GM10248 (cell line): ENCODE data around the gene PIP5K1C.
"Not testable (repeated sequence)": the region's sequence is repeated elsewhere in the genome, so short reads cannot be mapped to it uniquely, and the experiment has no call there.

Experiments used
- CTCF ChIA-PET: fragments of 300-600 bp; sonication (Branson Sonifier 250); formaldehyde crosslinking; extraction: SDS; loops from one replicate; lab custom pipeline; 2021; ENCODE audit warnings: antibody characterized with exemption; lab: Yijun Ruan, JAX
- POLR2A ChIA-PET: fragments of 350-650 bp; sonication (Branson Sonifier 250); formaldehyde crosslinking; extraction: SDS; loops from one replicate; lab custom pipeline; 2020; ENCODE audit warnings: antibody characterized with exemption; lab: Yijun Ruan, JAX
- DNase-seq: peaks from one replicate; pipeline ENCODE4 v3.0.0; 2012; ENCODE audit errors: extremely low spot score
- CTCF ChIP-seq: IDR thresholded peaks from 2 replicates; pipeline ENCODE4 v1.5.1; 2012; ENCODE audit warnings: mild to moderate bottlenecking, low read depth; ENCODE audit errors: extremely low read depth, missing control alignments, control extremely low read depth

PIP5K1C gene

GRCh38 chr19:3669947-3670795 lies 30.1 kb downstream of the PIP5K1C start:
- ChIA-PET POLR2A (no interaction called here), CTCF (interaction anchor here (1.3 to 11.2 kb wide), 2 partner anchors 8 to 33 kb away, joined by 3 to 148 read pairs; partner anchors contain the start of genes PIP5K1C and TJP3)
- DNase-seq = no peak
- TF ChIP-seq CTCF = no peak

- ChIA-PET CTCF (interaction anchor here (1.5 to 11.2 kb wide), 2 partner anchors 34 to 125 kb away, joined by 3 to 148 read pairs; partner anchors contain the start of genes PIP5K1C and TJP3), POLR2A (no interaction called here)
- no peak for DNase-seq
- TF ChIP-seq CTCF = no peak
These were observed 31.0 kb downstream of the PIP5K1C start for GRCh38 chr19:3669082-3669946.

- TF ChIP-seq CTCF = no peak
- ChIA-PET CTCF (interaction anchor here (0.9 to 11.2 kb wide), 6 partner anchors 11 to 124 kb away, joined by 3 to 148 read pairs (median 4); partner anchors contain the start of genes PIP5K1C and TJP3), POLR2A (no interaction called here)
- DNase-seq = no peak
These were observed 31.8 kb downstream of the PIP5K1C start for GRCh38 chr19:3668331-3669081.

- ChIA-PET POLR2A (no interaction called here), CTCF (interaction anchor here (0.9 to 11.2 kb wide), 6 partner anchors 11 to 123 kb away, joined by 3 to 148 read pairs (median 4); partner anchors contain the start of genes PIP5K1C and TJP3)
- DNase-seq = no peak
- TF ChIP-seq CTCF = no peak
These were observed 32.5 kb downstream of the PIP5K1C start for GRCh38 chr19:3667766-3668165.

- DNase-seq = no peak
- TF ChIP-seq CTCF = no peak
- CTCF ChIA-PET = interaction anchor here (1.4 to 11.2 kb wide), 11 partner anchors 11 to 122 kb away, joined by 3 to 148 read pairs (median 5); partner anchors contain the start of genes APBA3, PIP5K1C and TJP3
- POLR2A ChIA-PET = no interaction called here
These were observed 33.1 kb downstream of the PIP5K1C start for GRCh38 chr19:3667037-3667638.

- POLR2A ChIA-PET, DNase-seq: not testable (repeated sequence)
- CTCF ChIA-PET = interaction anchor here (0.7 to 11.2 kb wide), 15 partner anchors 8 to 121 kb away, joined by 3 to 148 read pairs (median 5); partner anchors contain the start of genes APBA3, PIP5K1C and TJP3
These were observed 33.8 kb downstream of the PIP5K1C start for GRCh38 chr19:3666545-3666856.
